Parathyroid adenoma (tissue), 2 donors: ENCODE results near the gene LDLRAP1.
A peak's percentile ranks its signal among the peaks of the same experiment; 100 is the strongest.
"Not testable (repeated sequence)": the region's sequence is repeated elsewhere in the genome, so short reads cannot be mapped to it uniquely, and the experiment has no call there.

Experiments used
- H2AFZ ChIP-seq: fragments of 300-600 bp; sonication (generic); one replicate; pipeline ENCODE4 v1.7.0; 2017; ENCODE audit warnings: antibody characterized with exemption, mild to moderate bottlenecking
- H3K27ac ChIP-seq: fragments of 300-600 bp; sonication (generic); one replicate; pipeline ENCODE4 v1.7.0; 2017
- H3K27me3 ChIP-seq: fragments of 300-600 bp; sonication (generic); one replicate; pipeline ENCODE4 v1.7.0; 2017; ENCODE audit warnings: low read length; ENCODE audit not compliant: control insufficient read depth, insufficient read depth
- H3K36me3 ChIP-seq: fragments of 300-600 bp; sonication (generic); one replicate; pipeline ENCODE4 v1.7.0; 2017; ENCODE audit warnings: low read length; ENCODE audit not compliant: control insufficient read depth, insufficient read depth
- H3K4me1 ChIP-seq: fragments of 300-600 bp; sonication (generic); one replicate; pipeline ENCODE4 v1.7.0; 2017; ENCODE audit warnings: control low read depth
- H3K4me2 ChIP-seq: fragments of 300-600 bp; sonication (generic); one replicate; pipeline ENCODE4 v1.7.0; 2017; ENCODE audit warnings: low read length
- H3K4me3 ChIP-seq: fragments of 300-600 bp; sonication (generic); one replicate; pipeline ENCODE4 v1.7.0; 2017; ENCODE audit warnings: low read depth, low read length
- H3K79me2 ChIP-seq: fragments of 300-600 bp; sonication (generic); one replicate; pipeline ENCODE4 v1.7.0; 2017; ENCODE audit warnings: control low read depth
- H3K9ac ChIP-seq: fragments of 300-600 bp; sonication (generic); one replicate; pipeline ENCODE4 v1.7.0; 2017; ENCODE audit warnings: mild to moderate bottlenecking
- H3K9me3 ChIP-seq: fragments of 300-600 bp; sonication (generic); one replicate; pipeline ENCODE4 v1.7.0; 2017; ENCODE audit warnings: low read length; ENCODE audit not compliant: control insufficient read depth
- CTCF ChIP-seq: fragments of 300-600 bp; sonication (generic); IDR thresholded peaks from one replicate; pipeline ENCODE4 v1.7.0; 2017; ENCODE audit warnings: antibody characterized with exemption, mild to moderate bottlenecking
- donor health status: primary hyperparathyroidism.

The LDLRAP1 gene

GRCh38 chr1:25599969-25600610, 56.7 kb downstream of the LDLRAP1 start:
- H3K27me3 ChIP-seq = no peaks in the 10 kb centered on the region
- H3K9me3 ChIP-seq = no peaks in the 10 kb centered on the region
- no peak for TF ChIP-seq CTCF
- H3K4me2 ChIP-seq = no peak overlapping the region
- no peaks in the 10 kb centered on the region for H3K4me1 ChIP-seq
- no peaks in the 10 kb centered on the region for H3K79me2 ChIP-seq
- H2AFZ ChIP-seq = no peak overlapping the region
- H3K9ac ChIP-seq = no peak overlapping the region
- no peaks in the 10 kb centered on the region for H3K36me3 ChIP-seq
- H3K4me3 ChIP-seq = no peak overlapping the region
- H3K27ac ChIP-seq = no peak overlapping the region

- H3K9me3 ChIP-seq, H3K4me3 ChIP-seq, H3K79me2 ChIP-seq, H3K36me3 ChIP-seq, H3K27me3 ChIP-seq, H3K4me2 ChIP-seq, H2AFZ ChIP-seq, H3K9ac ChIP-seq, H3K27ac ChIP-seq, H3K4me1 ChIP-seq: not testable (repeated sequence)
These were observed 57.7 kb downstream of the LDLRAP1 start for GRCh38 chr1:25600971-25601699.

DNA sequence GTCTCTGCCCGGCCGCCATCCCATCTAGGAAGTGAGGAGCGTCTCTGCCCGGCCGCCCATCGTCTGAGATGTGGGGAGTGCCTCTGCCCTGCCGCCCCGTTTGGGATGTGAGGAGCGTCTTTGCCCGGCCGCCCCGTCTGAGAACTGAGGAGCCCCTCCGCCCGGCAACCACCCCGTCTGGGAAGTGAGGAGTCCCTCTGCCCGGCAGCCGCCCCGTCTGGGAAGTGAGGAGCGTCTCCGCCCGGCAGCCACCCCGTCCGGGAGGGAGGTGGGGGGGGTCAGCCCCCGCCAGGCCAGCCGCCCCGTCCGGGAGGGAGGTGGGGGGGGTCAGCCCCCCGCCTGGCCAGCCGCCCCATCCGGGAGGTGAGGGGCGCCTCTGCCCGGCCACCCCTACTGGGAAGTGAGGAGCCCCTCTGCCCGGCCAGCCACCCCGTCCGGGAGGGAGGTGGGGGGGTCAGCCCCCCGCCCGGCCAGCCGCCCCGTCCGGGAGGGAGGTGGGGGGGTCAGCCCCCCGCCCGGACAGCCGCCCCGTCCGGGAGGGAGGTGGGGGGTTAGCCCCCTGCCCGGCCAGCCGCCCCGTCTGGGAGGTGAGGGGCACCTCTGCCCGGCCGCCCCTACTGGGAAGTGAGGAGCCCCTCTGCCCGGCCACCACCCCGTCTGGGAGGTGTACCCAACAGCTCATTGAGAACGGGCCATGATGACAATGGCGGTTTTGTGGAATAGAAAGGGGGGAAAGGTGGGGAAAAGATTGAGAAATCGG, 60.6 kb downstream of the LDLRAP1 start:
- not testable (repeated sequence) for H3K9me3 ChIP-seq, H3K4me3 ChIP-seq, H3K4me1 ChIP-seq, H2AFZ ChIP-seq, H3K9ac ChIP-seq, H3K27ac ChIP-seq, H3K4me2 ChIP-seq, H3K36me3 ChIP-seq, H3K27me3 ChIP-seq, H3K79me2 ChIP-seq

DNA sequence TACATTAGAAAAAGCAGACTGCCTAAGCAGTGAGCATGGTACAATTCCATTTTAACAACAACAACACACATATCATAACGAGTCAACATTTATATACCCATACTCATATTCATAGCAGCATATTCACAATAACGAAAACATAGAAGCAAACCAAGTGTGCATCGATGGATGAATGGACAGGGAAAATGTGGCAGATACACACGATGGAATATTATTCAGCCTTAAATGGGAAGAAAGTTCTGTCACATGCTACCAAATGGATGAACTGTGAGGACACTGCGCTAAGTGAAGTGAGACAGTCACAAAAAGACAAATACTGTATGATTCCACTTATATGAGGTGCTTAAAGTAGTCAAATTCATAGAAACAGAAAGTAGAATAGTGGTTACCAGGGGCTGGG, 63.7 kb downstream of the LDLRAP1 start:
- H3K9me3 ChIP-seq = no peaks in the 10 kb centered on the region
- no peak overlapping the region for H3K4me2 ChIP-seq
- TF ChIP-seq CTCF = no peak
- H3K36me3 ChIP-seq = no peaks in the 10 kb centered on the region
- no peak overlapping the region for H3K9ac ChIP-seq
- H3K79me2 ChIP-seq = no peaks in the 10 kb centered on the region
- H2AFZ ChIP-seq = no peak overlapping the region
- no peak overlapping the region for H3K27ac ChIP-seq
- no peak overlapping the region for H3K4me3 ChIP-seq
- H3K4me1 ChIP-seq = no peaks in the 10 kb centered on the region
- H3K27me3 ChIP-seq = no peaks in the 10 kb centered on the region

DNA sequence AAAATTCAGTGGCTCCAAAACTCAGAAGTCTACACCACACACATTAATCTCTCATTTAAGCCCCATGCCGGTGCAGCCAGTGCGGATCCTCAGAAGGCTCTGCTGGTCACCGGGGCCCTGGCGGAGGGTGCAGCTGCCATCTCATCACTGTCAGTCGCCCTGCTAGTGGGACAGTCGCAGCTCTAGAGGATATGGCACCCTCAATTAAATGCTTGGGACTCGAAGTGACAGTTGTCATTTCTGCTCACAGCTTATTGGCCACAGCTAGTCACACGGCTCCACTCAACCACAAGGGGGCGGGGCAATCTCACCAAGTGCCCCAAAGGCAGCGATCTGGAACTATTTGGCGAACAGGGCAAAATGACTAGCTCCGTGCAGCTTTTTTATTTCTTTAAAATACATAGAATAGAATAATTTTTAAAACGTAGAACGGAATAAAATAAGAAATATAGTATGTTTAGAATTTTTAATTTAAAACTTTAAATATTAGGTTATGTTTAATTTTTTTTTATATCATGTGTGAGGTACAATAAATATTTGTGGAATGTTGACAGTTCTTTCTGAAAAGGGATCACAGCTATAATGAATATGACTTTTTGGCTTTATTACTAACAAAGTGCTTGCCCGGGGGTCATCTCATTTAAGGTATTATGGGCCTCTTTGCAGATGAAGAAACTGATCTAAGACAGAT, 65.2 kb downstream of the LDLRAP1 start:
- Histone ChIP-seq H3K9me3 (no peaks in the 10 kb centered on the region), H3K4me2 (peak overlapping the region; percentile 47), H3K27ac (no peak overlapping the region), H3K79me2 (no peaks in the 10 kb centered on the region), H3K4me3 (no peak overlapping the region), H3K4me1 (no peaks in the 10 kb centered on the region), H3K27me3 (no peaks in the 10 kb centered on the region), H2AFZ (no peak overlapping the region), H3K36me3 (no peaks in the 10 kb centered on the region), H3K9ac (no peak overlapping the region)
- TF ChIP-seq CTCF = peak; percentile 59
